Tongue (tissue), 2 donors: ENCODE measurements around the gene ZMIZ1. TPM values are rescaled to one million over a fixed set of nuclear protein-coding genes. Genes with fewer than 3 reads are reported as not detected.
A peak's percentile ranks its signal among the peaks of the same experiment; 100 is the strongest.
"Not testable (repeated sequence)": the region's sequence is repeated elsewhere in the genome, so short reads cannot be mapped to it uniquely, and the experiment has no call there.

Experiments
- DNase-seq: peaks from one replicate; pipeline ENCODE4 v3.0.0-alpha.2; 2015
- total RNA-seq: library from RNA; depleted of rRNA; stranded (reverse); fragments of >200 nt; gene quantifications from one replicate; pipeline ENCODE4 v1.2.3, GENCODE V29; 2014

Gene ZMIZ1
- total RNA-seq, 1 donor from 2014 or later = 31.6 TPM

GRCh38 chr10:79031723-79032122 is 37.0 kb upstream of the ZMIZ1 start:
- no peak for DNase-seq

- no peak for DNase-seq
Observed at GRCh38 chr10:79034271-79034876, 34.4 kb upstream of the ZMIZ1 start.

- DNase-seq = not testable (repeated sequence)
Observed at GRCh38 chr10:79036416-79036815, 32.4 kb upstream of the ZMIZ1 start.

GRCh38 chr10:79038104-79038840 is 30.5 kb upstream of the ZMIZ1 start:
- DNase-seq = no peak

- DNase-seq = peak; percentile 83
Observed at GRCh38 chr10:79038841-79039201, 29.9 kb upstream of the ZMIZ1 start.

GRCh38 chr10:79042639-79043411 is 25.9 kb upstream of the ZMIZ1 start:
- DNase-seq = no peak

GRCh38 chr10:79044036-79044632 is 24.6 kb upstream of the ZMIZ1 start:
- no peak for DNase-seq

- no peak for DNase-seq
Observed at GRCh38 chr10:79044846-79045245, 23.9 kb upstream of the ZMIZ1 start.

GRCh38 chr10:79045566-79046175 is 23.1 kb upstream of the ZMIZ1 start:
- DNase-seq = no peak

- DNase-seq = no peak
Observed at GRCh38 chr10:79046326-79046725, 22.4 kb upstream of the ZMIZ1 start.

GRCh38 chr10:79046741-79047583 is 21.8 kb upstream of the ZMIZ1 start:
- no peak for DNase-seq

- DNase-seq = no peak
Observed at GRCh38 chr10:79047584-79047874, 21.2 kb upstream of the ZMIZ1 start.

GRCh38 chr10:79047875-79048638 is 20.7 kb upstream of the ZMIZ1 start:
- no peak for DNase-seq

- DNase-seq = no peak
Observed at GRCh38 chr10:79048639-79049550, 19.9 kb upstream of the ZMIZ1 start.

- no peak for DNase-seq
Observed at GRCh38 chr10:79049931-79050895, 18.6 kb upstream of the ZMIZ1 start.

GRCh38 chr10:79050896-79051555 is 17.7 kb upstream of the ZMIZ1 start:
- DNase-seq = no peak

- DNase-seq = no peak
Observed at GRCh38 chr10:79051766-79052165, 17.0 kb upstream of the ZMIZ1 start.
